Astrocyte (in vitro differentiated cells and primary cell): ENCODE data around the gene EPB41L1. TPM values are rescaled to one million over a fixed set of nuclear protein-coding genes. Genes with fewer than 3 reads are reported as not detected.

Experiments used
- DNase-seq: peaks from one replicate; pipeline ENCODE4 v3.0.0-alpha.2; 2010; ENCODE audit warnings: low read depth
- FAIRE-seq: peaks from 2 replicates; lab custom pipeline; 2011; peaks lifted over from hg19 to GRCh38; lab: Jason Lieb, UNC
- H2AFZ ChIP-seq: 2 replicates; pipeline ENCODE4 v1.6.0; 2012; ENCODE audit warnings: low read depth, low read length, inconsistent platforms
- H3K27ac ChIP-seq: 2 replicates; pipeline ENCODE4 v1.5.1; 2011; ENCODE audit warnings: low read depth, low read length, inconsistent platforms
- H3K27me3 ChIP-seq: 2 replicates; pipeline ENCODE4 v1.6.0; 2011; ENCODE audit warnings: low read length, inconsistent platforms; ENCODE audit not compliant: insufficient read depth
- H3K36me3 ChIP-seq: 2 replicates; pipeline ENCODE4 v1.5.1; 2011; ENCODE audit warnings: low read length, inconsistent platforms; ENCODE audit not compliant: insufficient read depth
- H3K4me1 ChIP-seq: 2 replicates; pipeline ENCODE4 v1.5.1; 2011; ENCODE audit warnings: low read length, inconsistent platforms; ENCODE audit not compliant: insufficient read depth
- H3K4me2 ChIP-seq: 2 replicates; pipeline ENCODE4 v1.6.0; 2012; ENCODE audit warnings: low read length, inconsistent platforms
- H3K4me3 ChIP-seq: 2 replicates; pipeline ENCODE4 v1.5.1; 2011; ENCODE audit warnings: low read depth, mild to moderate bottlenecking, low read length, inconsistent platforms; ENCODE audit not compliant: insufficient read depth
- H3K79me2 ChIP-seq: 2 replicates; pipeline ENCODE4 v1.6.0; 2012; ENCODE audit warnings: mild to moderate bottlenecking, low read length, inconsistent platforms; ENCODE audit not compliant: insufficient read depth
- H3K9ac ChIP-seq: 2 replicates; pipeline ENCODE4 v1.6.0; 2012; ENCODE audit warnings: mild to moderate bottlenecking, low read length, inconsistent platforms
- H3K9me3 ChIP-seq: 2 replicates; pipeline ENCODE4 v1.5.1; 2012; ENCODE audit warnings: low read depth, mild to moderate bottlenecking, low read length, inconsistent platforms; ENCODE audit not compliant: insufficient read depth
- H4K20me1 ChIP-seq: 2 replicates; pipeline ENCODE4 v1.6.0; 2012; ENCODE audit warnings: low read length, inconsistent platforms; ENCODE audit not compliant: insufficient read depth
- H3K27ac Mint-ChIP-seq: one replicate; pipeline ENCODE4 v1.8.0; 2021; ENCODE audit warnings: mild to moderate bottlenecking, mixed read lengths; ENCODE audit not compliant: unreplicated experiment
- H3K27me3 Mint-ChIP-seq: one replicate; pipeline ENCODE4 v1.8.0; 2021; ENCODE audit warnings: low read depth, mixed read lengths; ENCODE audit not compliant: unreplicated experiment
- H3K36me3 Mint-ChIP-seq: one replicate; pipeline ENCODE4 v1.8.0; 2021; ENCODE audit warnings: low read depth, mixed read lengths; ENCODE audit not compliant: unreplicated experiment
- H3K4me1 Mint-ChIP-seq: one replicate; pipeline ENCODE4 v1.8.0; 2021; ENCODE audit warnings: low read depth, mixed read lengths; ENCODE audit not compliant: unreplicated experiment
- H3K4me3 Mint-ChIP-seq: one replicate; pipeline ENCODE4 v1.8.0; 2021; ENCODE audit warnings: mild to moderate bottlenecking, moderate library complexity, mixed read lengths; ENCODE audit not compliant: unreplicated experiment
- H3K9me3 Mint-ChIP-seq: one replicate; pipeline ENCODE4 v1.8.0; 2021; ENCODE audit warnings: mild to moderate bottlenecking, mixed read lengths; ENCODE audit not compliant: unreplicated experiment
- EZH2 ChIP-seq: IDR thresholded peaks from 2 replicates; pipeline ENCODE4 v1.6.1; 2012; ENCODE audit warnings: mild to moderate bottlenecking, low read length, inconsistent platforms; ENCODE audit not compliant: insufficient read depth
- total RNA-seq: library from RNA; stranded (reverse); gene quantifications from 2 replicates; pipeline ENCODE4 v1.2.1, GENCODE V29; 2021
- TF ChIP-seq, protein P1 (sequence below): IDR thresholded peaks from 2 replicates; pipeline ENCODE4 v1.5.1; 2011; ENCODE audit warnings: low read depth, mild to moderate bottlenecking, inconsistent platforms, low read length, moderate library complexity; ENCODE audit not compliant: insufficient read depth

EPB41L1 gene
- total RNA-seq, 1 donor from 2014 or later, result 39.4 TPM

DNA sequence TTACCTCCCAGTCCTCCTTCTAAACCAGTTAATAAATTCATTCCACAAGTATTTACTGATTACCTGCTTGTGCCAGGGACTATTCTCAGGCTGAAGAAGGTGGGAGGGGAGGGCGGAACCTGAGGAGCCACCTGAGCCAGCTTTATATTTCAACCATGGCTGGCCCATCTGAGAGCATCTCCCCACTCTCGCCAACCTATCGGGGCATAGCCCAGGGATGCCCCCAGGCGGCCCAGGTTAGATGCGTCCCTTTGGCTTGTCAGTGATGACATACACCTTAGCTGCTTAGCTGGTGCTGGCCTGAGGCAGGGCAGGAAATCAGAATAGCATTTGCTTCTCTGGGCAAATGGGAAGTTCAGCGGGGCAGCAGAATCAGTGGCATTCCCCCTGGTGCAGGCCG lies 76.8 kb downstream of the EPB41L1 start:
- Mint-ChIP-seq H3K27me3 (no peaks in the 10 kb centered on the region), H3K36me3 (no peaks in the 10 kb centered on the region), H3K9me3 (peaks cover 2% of the 10 kb centered on the region), H3K4me1 (no peaks in the 10 kb centered on the region), H3K27ac (no peak overlapping the region), H3K4me3 (no peak overlapping the region)
- Histone ChIP-seq H3K4me2 (no peak overlapping the region), H3K36me3 (no peaks in the 10 kb centered on the region), H4K20me1 (no peaks in the 10 kb centered on the region), H3K9me3 (no peaks in the 10 kb centered on the region), H3K27ac (no peak overlapping the region), H3K4me1 (peaks cover 5% of the 10 kb centered on the region), H3K79me2 (peaks cover 6% of the 10 kb centered on the region), H2AFZ (no peak overlapping the region), H3K27me3 (no peaks in the 10 kb centered on the region), H3K4me3 (no peak overlapping the region), H3K9ac (no peak overlapping the region)
- TF ChIP-seq EZH2, result no peak
- FAIRE-seq (no peak), DNase-seq (no peak)

DNA sequence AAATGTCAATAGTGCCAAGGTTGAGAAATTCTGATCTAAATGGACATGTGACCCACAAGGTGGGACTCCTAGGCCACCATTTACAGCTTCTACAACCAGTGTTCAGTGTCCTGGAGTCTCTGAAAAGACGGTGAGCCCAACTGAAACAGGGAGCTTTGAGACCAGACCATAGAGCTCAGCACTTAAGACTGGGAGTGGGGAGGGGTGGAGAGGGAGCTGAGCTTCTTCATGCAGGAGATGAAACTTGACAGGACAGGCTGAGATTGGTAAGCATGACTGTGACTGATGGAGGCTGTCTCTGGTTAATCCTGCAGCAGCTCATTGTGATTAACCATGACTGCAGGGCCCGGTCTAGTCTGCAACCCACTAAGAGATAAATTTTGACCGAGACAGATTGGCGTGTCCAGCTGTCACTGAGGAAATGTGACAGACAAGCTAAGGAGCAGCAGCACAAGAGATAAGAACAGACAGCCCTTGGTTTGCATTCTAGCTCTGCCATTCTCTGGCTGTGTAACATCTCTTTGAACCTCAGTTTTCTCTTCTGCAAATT lies 80.3 kb downstream of the EPB41L1 start:
- no peak overlapping the region for H3K4me3 Mint-ChIP-seq

DNA sequence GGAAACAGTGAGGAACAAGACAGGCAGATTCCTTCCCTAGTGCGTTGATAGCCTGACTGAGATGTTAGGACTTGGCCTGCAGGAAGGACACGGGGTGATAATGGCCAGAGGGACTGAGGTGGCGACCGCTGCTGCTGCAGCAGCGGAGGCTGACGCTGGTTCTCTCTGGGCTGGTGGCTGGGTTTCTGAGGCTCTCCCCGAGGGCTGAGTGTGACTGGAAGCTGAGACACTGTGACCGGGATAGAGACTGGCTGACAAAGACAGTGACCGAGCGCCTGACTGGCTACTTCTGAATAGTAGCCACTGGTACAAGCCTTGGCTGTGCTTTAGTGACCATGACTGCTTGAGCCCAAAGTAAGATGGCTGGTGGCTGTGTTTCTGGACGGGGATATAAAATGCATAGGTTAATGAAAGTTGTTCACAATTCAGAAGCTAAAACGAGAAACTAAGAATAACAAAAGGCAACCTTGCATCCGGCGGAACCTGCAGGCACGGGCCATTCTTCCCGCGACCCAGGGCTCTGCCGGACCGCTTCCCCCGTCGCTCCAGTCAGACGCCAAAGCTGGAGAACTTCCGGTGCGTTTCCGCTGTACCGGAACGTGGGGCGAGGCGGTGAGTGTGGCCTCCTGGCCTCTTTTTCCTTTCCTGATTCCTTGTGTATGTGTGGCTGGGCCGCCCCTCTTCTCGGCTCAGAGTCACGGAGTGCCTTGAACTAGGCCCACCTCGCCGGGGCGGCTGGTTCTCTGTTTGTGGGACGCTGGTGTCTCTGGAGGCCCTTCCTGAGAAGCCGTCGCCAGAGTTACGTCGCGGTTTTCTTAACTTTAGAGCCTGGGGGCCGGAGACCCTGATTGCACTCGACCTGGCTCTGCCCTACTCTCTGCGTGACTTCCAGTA lies 81.6 kb downstream of the EPB41L1 start, which contains the start of gene AAR2:
AAR2 (plus strand) TSS at position 587 of the 894 bp plus-strand sequence. CDS start 3,391 bp downstream, outside the sequence.
- H3K36me3 Mint-ChIP-seq, result peaks cover 2% of the 10 kb centered on the region
- no peak for TF ChIP-seq EZH2
- TF ChIP-seq, protein P1, sequence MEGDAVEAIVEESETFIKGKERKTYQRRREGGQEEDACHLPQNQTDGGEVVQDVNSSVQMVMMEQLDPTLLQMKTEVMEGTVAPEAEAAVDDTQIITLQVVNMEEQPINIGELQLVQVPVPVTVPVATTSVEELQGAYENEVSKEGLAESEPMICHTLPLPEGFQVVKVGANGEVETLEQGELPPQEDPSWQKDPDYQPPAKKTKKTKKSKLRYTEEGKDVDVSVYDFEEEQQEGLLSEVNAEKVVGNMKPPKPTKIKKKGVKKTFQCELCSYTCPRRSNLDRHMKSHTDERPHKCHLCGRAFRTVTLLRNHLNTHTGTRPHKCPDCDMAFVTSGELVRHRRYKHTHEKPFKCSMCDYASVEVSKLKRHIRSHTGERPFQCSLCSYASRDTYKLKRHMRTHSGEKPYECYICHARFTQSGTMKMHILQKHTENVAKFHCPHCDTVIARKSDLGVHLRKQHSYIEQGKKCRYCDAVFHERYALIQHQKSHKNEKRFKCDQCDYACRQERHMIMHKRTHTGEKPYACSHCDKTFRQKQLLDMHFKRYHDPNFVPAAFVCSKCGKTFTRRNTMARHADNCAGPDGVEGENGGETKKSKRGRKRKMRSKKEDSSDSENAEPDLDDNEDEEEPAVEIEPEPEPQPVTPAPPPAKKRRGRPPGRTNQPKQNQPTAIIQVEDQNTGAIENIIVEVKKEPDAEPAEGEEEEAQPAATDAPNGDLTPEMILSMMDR, result no peak

More for the DNA sequence above, 80.3 kb downstream of the EPB41L1 start:
- no peak overlapping the region for H2AFZ ChIP-seq
- H3K79me2 ChIP-seq, result peaks cover 42% of the 10 kb centered on the region
- H3K36me3 Mint-ChIP-seq, result peaks cover 2% of the 10 kb centered on the region
- no peaks in the 10 kb centered on the region for H3K27me3 Mint-ChIP-seq
- H3K36me3 ChIP-seq, result peaks cover 1% of the 10 kb centered on the region
- no peaks in the 10 kb centered on the region for H3K9me3 ChIP-seq
- FAIRE-seq (no peak), DNase-seq (no peak)
- H3K27ac Mint-ChIP-seq, result no peak overlapping the region
- H3K4me1 ChIP-seq, result peaks cover 10% of the 10 kb centered on the region
- H3K27me3 ChIP-seq, result no peaks in the 10 kb centered on the region
- H4K20me1 ChIP-seq, result peaks cover 29% of the 10 kb centered on the region
- TF ChIP-seq, protein P1, result no peak
- TF ChIP-seq EZH2, result no peak
- H3K4me1 Mint-ChIP-seq, result peaks cover 8% of the 10 kb centered on the region
- H3K27ac ChIP-seq, result no peak overlapping the region
- H3K4me3 ChIP-seq, result no peak overlapping the region
- H3K9ac ChIP-seq, result no peak overlapping the region
- no peak overlapping the region for H3K4me2 ChIP-seq
- H3K9me3 Mint-ChIP-seq, result peaks cover 2% of the 10 kb centered on the region

More for the DNA sequence above, 81.6 kb downstream of the EPB41L1 start, which contains the start of gene AAR2:
- H3K4me1 Mint-ChIP-seq, result peaks cover 8% of the 10 kb centered on the region
- DNase-seq (peak; percentile 64), FAIRE-seq (no peak)
- Histone ChIP-seq H3K4me3 (peak within 1 kb of the TSS; percentile 99), H3K4me1 (peaks cover 10% of the 10 kb centered on the region), H3K27me3 (no peaks in the 10 kb centered on the region), H2AFZ (peak within 1 kb of the TSS; percentile 99), H3K9me3 (no peaks in the 10 kb centered on the region), H3K79me2 (peaks cover 54% of the 10 kb centered on the region), H3K36me3 (peaks cover 10% of the 10 kb centered on the region), H4K20me1 (peaks cover 38% of the 10 kb centered on the region), H3K9ac (peak within 1 kb of the TSS; percentile 95), H3K27ac (peak within 1 kb of the TSS; percentile 76), H3K4me2 (peak within 1 kb of the TSS; percentile 100)
- H3K27ac Mint-ChIP-seq, result peak within 1 kb of the TSS; percentile 83
- H3K9me3 Mint-ChIP-seq, result no peaks in the 10 kb centered on the region
- H3K4me3 Mint-ChIP-seq, result peak within 1 kb of the TSS; percentile 94
- no peaks in the 10 kb centered on the region for H3K27me3 Mint-ChIP-seq
